ENCODE measurements around the gene BACH2.

Gene BACH2

DNA sequence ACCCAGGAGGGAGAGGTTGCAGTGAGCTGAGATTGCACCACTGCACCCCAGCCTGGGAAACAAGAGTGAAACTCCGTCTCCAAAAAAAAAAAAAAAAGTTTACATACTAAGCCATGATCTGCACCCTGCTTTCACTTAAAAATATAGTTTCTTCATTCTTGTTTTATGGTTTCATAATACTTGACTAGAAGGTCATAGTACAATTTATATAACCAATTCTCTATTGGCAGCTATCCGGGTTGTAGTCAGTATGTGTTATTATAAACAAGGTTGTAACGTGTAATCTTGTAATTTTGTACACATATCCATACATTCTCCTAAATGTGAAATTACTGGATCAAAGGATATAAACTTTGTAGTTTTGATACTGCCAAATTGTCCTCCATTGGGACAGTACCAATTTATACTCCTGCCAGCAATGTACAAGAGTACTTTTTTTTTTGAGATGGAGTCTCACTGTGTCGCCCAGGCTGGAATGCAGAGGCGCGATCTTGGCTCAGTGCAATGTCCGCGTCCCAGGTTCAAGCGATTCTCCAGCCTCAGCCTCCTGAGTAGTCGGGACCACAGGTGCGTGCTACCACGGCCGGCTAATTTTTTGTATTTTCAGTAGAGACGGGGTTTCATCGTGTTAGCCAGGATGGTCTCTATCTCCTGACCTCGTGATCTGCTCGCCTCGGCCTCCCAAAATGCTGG, 257.5 kb downstream of the BACH2 start:
- Histone ChIP-seq H3K9me2 (replicated peaks; ENCODE audit: insufficient read depth, low read length) (no peaks in the 10 kb centered on the region), H3K79me2 (ENCODE audit: insufficient read depth, low read length) (no peaks in the 10 kb centered on the region), H3F3A (ENCODE audit: insufficient read depth) (no peaks in the 10 kb centered on the region), H3K9me3 (ENCODE audit: insufficient read depth, low read length) (no peaks in the 10 kb centered on the region), H2AFZ (ENCODE audit: low read depth, low read length, severe bottlenecking) (no peak overlapping the region), H3K4me2 (ENCODE audit: low read depth, low read length, poor library complexity, severe bottlenecking) (no peak overlapping the region), H3K27ac (ENCODE audit: low read depth, low read length) (no peak overlapping the region), H3K27me3 (ENCODE audit: low read length) (no peaks in the 10 kb centered on the region), H3K36me3 (ENCODE audit: low read length) (no peaks in the 10 kb centered on the region; the same call in 1 of the 2 replicates), H3K4me3 (ENCODE audit: insufficient read depth, low read length, poor library complexity, severe bottlenecking) (no peak overlapping the region), H3K9ac (ENCODE audit: low read length) (no peak overlapping the region), H4K20me1 (ENCODE audit: low read depth, low read length) (no peaks in the 10 kb centered on the region)
- no peak for TF ChIP-seq EZH2phosphoT487 (conservative IDR thresholded peaks at IDR 0.05; ENCODE audit: low read length)
- TF ChIP-seq, protein P1, sequence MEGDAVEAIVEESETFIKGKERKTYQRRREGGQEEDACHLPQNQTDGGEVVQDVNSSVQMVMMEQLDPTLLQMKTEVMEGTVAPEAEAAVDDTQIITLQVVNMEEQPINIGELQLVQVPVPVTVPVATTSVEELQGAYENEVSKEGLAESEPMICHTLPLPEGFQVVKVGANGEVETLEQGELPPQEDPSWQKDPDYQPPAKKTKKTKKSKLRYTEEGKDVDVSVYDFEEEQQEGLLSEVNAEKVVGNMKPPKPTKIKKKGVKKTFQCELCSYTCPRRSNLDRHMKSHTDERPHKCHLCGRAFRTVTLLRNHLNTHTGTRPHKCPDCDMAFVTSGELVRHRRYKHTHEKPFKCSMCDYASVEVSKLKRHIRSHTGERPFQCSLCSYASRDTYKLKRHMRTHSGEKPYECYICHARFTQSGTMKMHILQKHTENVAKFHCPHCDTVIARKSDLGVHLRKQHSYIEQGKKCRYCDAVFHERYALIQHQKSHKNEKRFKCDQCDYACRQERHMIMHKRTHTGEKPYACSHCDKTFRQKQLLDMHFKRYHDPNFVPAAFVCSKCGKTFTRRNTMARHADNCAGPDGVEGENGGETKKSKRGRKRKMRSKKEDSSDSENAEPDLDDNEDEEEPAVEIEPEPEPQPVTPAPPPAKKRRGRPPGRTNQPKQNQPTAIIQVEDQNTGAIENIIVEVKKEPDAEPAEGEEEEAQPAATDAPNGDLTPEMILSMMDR (IDR thresholded peaks at IDR 0.05; ENCODE audit: insufficient read depth, low read length, poor library complexity, severe bottlenecking), result no peak

DNA sequence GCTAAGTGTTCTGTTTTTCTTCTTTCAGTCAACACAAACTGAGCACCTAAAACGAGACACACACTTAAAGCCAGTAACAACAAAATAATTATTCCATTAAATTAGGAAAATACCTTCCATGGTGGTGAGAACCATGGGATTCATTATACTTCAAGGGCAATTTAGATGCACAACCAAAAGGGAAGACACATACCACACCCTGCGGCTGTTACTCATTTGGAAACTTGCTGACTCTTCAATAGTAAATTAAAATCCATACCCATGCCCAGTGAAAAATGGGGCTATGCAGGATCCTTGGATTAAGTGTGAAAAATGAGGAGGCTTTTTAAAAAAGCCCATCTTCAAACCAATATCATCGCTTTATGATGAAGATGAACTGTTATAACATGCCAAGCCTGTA, 259.7 kb downstream of the BACH2 start:
- Histone ChIP-seq H2AFZ (ENCODE audit: low read depth, low read length, severe bottlenecking) (no peak overlapping the region), H3K36me3 (ENCODE audit: low read length) (no peaks in the 10 kb centered on the region; the same call in 1 of the 2 replicates), H3K9ac (ENCODE audit: low read length) (no peak overlapping the region), H3K27ac (ENCODE audit: low read depth, low read length) (no peak overlapping the region), H3K4me2 (ENCODE audit: low read depth, low read length, poor library complexity, severe bottlenecking) (no peak overlapping the region), H3F3A (ENCODE audit: insufficient read depth) (no peaks in the 10 kb centered on the region), H3K27me3 (ENCODE audit: low read length) (no peaks in the 10 kb centered on the region), H3K9me2 (replicated peaks; ENCODE audit: insufficient read depth, low read length) (no peaks in the 10 kb centered on the region), H3K9me3 (ENCODE audit: insufficient read depth, low read length) (no peaks in the 10 kb centered on the region), H3K79me2 (ENCODE audit: insufficient read depth, low read length) (no peaks in the 10 kb centered on the region), H4K20me1 (ENCODE audit: low read depth, low read length) (no peaks in the 10 kb centered on the region), H3K4me3 (ENCODE audit: insufficient read depth, low read length, poor library complexity, severe bottlenecking) (no peak overlapping the region)
- TF ChIP-seq EZH2phosphoT487 (conservative IDR thresholded peaks at IDR 0.05; ENCODE audit: low read length), result no peak
- TF ChIP-seq, protein P1 (IDR thresholded peaks at IDR 0.05; ENCODE audit: insufficient read depth, low read length, poor library complexity, severe bottlenecking), result no peak

DNA sequence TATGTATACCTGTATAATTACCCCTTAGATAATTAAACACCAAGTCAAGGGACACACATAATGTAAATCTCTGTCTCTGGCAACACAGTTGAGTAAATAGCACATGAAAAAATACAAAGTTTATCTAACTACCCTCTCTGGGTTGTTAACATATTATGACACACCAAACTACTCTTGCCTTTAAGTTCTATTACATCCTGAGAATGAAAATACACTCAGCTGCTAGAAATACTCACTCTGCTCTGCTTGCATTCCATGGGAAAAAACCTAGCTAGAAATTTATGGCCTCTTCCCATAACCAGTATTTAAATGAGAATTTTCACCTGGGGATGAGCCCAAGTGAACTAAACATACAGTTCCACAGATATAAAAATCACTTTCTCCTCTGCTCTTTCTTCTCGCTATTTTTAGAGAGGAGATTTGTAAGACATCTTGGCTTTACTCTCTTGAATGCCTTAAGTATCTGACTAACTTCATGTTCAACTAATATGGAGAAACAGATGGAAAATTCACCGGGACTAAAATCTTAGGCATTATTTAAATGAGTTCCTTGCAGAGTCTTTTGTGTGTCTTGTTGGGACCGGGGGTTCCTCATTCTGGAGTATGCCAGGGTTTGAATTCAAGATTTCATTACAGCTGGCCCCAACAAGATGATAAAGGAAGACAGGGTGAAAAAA, 261.5 kb downstream of the BACH2 start:
- H3K9me3 ChIP-seq (ENCODE audit: insufficient read depth, low read length), result no peaks in the 10 kb centered on the region
- no peak overlapping the region for H3K27ac ChIP-seq (ENCODE audit: low read depth, low read length)
- H3K79me2 ChIP-seq (ENCODE audit: insufficient read depth, low read length), result no peaks in the 10 kb centered on the region
- no peaks in the 10 kb centered on the region for H3K27me3 ChIP-seq (ENCODE audit: low read length)
- H3K4me3 ChIP-seq (ENCODE audit: insufficient read depth, low read length, poor library complexity, severe bottlenecking), result no peak overlapping the region
- no peak overlapping the region for H3K9ac ChIP-seq (ENCODE audit: low read length)
- H4K20me1 ChIP-seq (ENCODE audit: low read depth, low read length), result no peaks in the 10 kb centered on the region
- no peaks in the 10 kb centered on the region; the same call in 1 of the 2 replicates for H3K36me3 ChIP-seq (ENCODE audit: low read length)
- TF ChIP-seq EZH2phosphoT487 (conservative IDR thresholded peaks at IDR 0.05; ENCODE audit: low read length), result no peak
- TF ChIP-seq, protein P1 (IDR thresholded peaks at IDR 0.05; ENCODE audit: insufficient read depth, low read length, poor library complexity, severe bottlenecking), result no peak
- H3K9me2 ChIP-seq (replicated peaks; ENCODE audit: insufficient read depth, low read length), result no peaks in the 10 kb centered on the region
- no peak overlapping the region for H3K4me2 ChIP-seq (ENCODE audit: low read depth, low read length, poor library complexity, severe bottlenecking)
- no peak overlapping the region for H2AFZ ChIP-seq (ENCODE audit: low read depth, low read length, severe bottlenecking)
- H3F3A ChIP-seq (ENCODE audit: insufficient read depth), result no peaks in the 10 kb centered on the region
